BJ (cell line): ENCODE data around the gene CACNA1A. TPM values are rescaled to one million over a fixed set of nuclear protein-coding genes. Genes with fewer than 3 reads are reported as not detected.

Experiments used
- CTCF ChIA-PET: fragments of 350-600 bp; formaldehyde crosslinking; extraction: SDS; loops from one replicate; lab custom pipeline; 2021; ENCODE audit warnings: antibody characterized with exemption, inconsistent platforms; lab: Yijun Ruan, JAX
- POLR2A ChIA-PET: fragments of 300-600 bp; sonication (Branson Sonifier 250); formaldehyde crosslinking; extraction: SDS; loops from one replicate; lab custom pipeline; 2021; ENCODE audit warnings: antibody characterized with exemption; lab: Charles Lee
- DNase-seq: peaks from one replicate; pipeline ENCODE4 v3.0.0-alpha.2; 2011; ENCODE audit warnings: low read depth
- H3K27me3 ChIP-seq: 2 replicates; pipeline ENCODE4 v1.6.0; 2011; ENCODE audit warnings: low read length; ENCODE audit not compliant: control insufficient read depth, insufficient read depth
- H3K36me3 ChIP-seq: 2 replicates; pipeline ENCODE4 v1.5.1; 2011; ENCODE audit warnings: low read length; ENCODE audit not compliant: control insufficient read depth, insufficient read depth
- H3K4me3 ChIP-seq: 2 replicates; pipeline ENCODE4 v1.5.1; 2011; ENCODE audit warnings: low read depth, mild to moderate bottlenecking, control low read depth, low read length
- polyA plus RNA-seq: library from polyadenylated mRNA; depleted of rRNA; stranded (reverse); fragments of >200 nt; gene quantifications from 2 replicates; pipeline ENCODE4 v1.2.3, GENCODE V29; 2011
- TF ChIP-seq, protein P1 (sequence below): IDR thresholded peaks from 2 replicates; pipeline ENCODE4 v1.5.1; 2011; ENCODE audit warnings: low read depth, mild to moderate bottlenecking, control low read depth, inconsistent platforms, low read length, moderate library complexity; ENCODE audit not compliant: insufficient read depth

The CACNA1A gene
- polyA plus RNA-seq, 1 experiment: 2.9 TPM

DNA sequence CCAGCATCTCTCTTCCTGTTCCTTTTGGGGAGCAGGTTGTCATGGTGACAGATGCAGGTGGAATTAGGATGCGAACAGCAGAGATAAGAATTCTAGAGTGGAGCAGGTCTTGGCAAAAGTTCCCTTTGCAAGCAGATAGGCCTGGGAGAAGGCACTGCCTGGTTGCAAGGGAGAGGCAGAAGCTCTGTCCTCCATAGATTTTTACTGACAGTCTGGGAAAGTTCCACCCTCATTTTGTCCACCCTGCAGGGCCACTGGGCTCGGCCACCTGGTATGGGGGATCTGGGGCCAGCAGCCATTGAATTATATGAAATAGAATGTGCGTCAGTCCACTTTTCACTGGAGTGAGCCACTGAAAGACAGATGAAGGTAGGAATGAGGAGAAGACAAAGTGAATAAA, 214.4 kb downstream of the CACNA1A start:
- TF ChIP-seq, protein P1, sequence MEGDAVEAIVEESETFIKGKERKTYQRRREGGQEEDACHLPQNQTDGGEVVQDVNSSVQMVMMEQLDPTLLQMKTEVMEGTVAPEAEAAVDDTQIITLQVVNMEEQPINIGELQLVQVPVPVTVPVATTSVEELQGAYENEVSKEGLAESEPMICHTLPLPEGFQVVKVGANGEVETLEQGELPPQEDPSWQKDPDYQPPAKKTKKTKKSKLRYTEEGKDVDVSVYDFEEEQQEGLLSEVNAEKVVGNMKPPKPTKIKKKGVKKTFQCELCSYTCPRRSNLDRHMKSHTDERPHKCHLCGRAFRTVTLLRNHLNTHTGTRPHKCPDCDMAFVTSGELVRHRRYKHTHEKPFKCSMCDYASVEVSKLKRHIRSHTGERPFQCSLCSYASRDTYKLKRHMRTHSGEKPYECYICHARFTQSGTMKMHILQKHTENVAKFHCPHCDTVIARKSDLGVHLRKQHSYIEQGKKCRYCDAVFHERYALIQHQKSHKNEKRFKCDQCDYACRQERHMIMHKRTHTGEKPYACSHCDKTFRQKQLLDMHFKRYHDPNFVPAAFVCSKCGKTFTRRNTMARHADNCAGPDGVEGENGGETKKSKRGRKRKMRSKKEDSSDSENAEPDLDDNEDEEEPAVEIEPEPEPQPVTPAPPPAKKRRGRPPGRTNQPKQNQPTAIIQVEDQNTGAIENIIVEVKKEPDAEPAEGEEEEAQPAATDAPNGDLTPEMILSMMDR: no peak
- no peak for DNase-seq
- Histone ChIP-seq H3K27me3 (no peaks in the 10 kb centered on the region), H3K36me3 (no peaks in the 10 kb centered on the region), H3K4me3 (no peak overlapping the region)
- CTCF ChIA-PET: interaction anchor here (0.6 to 1.8 kb wide), 3 partner anchors 52 to 468 kb away, joined by 3 to 6 read pairs (median 3); no protein-coding TSS in a partner anchor
- POLR2A ChIA-PET: interaction anchor here (0.6 kb wide), 1 partner anchor 290 kb away, joined by 3 read pairs; no protein-coding TSS in a partner anchor

- CTCF ChIA-PET: interaction anchor here (1.0 to 4.9 kb wide), 2 partner anchors 8 to 13 kb away, joined by 3 to 25 read pairs; no protein-coding TSS in a partner anchor
- DNase-seq: no peak
- no peak overlapping the region for H3K4me3 ChIP-seq
- TF ChIP-seq, protein P1: no peak
- POLR2A ChIA-PET: no interaction called here
- H3K27me3 ChIP-seq: no peaks in the 10 kb centered on the region
- H3K36me3 ChIP-seq: no peaks in the 10 kb centered on the region
Measured at GRCh38 chr19:13290741-13291140, 215.5 kb downstream of the CACNA1A start.

- TF ChIP-seq, protein P1: no peak
- H3K36me3 ChIP-seq: no peaks in the 10 kb centered on the region
- POLR2A ChIA-PET: no interaction called here
- no peak for DNase-seq
- CTCF ChIA-PET: interaction anchor here (4.9 kb wide), 1 partner anchor 11 kb away, joined by 25 read pairs; no protein-coding TSS in a partner anchor
- H3K4me3 ChIP-seq: no peak overlapping the region
- H3K27me3 ChIP-seq: no peaks in the 10 kb centered on the region
Measured at GRCh38 chr19:13289295-13289694, 217.0 kb downstream of the CACNA1A start.

GRCh38 chr19:13286195-13286985, 219.9 kb downstream of the CACNA1A start:
- Histone ChIP-seq H3K27me3 (no peaks in the 10 kb centered on the region), H3K36me3 (no peaks in the 10 kb centered on the region), H3K4me3 (no peak overlapping the region)
- POLR2A ChIA-PET: no interaction called here
- TF ChIP-seq, protein P1: no peak
- CTCF ChIA-PET: interaction anchor here (0.6 to 4.9 kb wide), 2 partner anchors 8 to 182 kb away, joined by 3 to 25 read pairs; no protein-coding TSS in a partner anchor
- no peak for DNase-seq

- ChIA-PET CTCF (no interaction called here), POLR2A (no interaction called here)
- DNase-seq: no peak
- TF ChIP-seq, protein P1: no peak
- no peaks in the 10 kb centered on the region for H3K27me3 ChIP-seq
- H3K4me3 ChIP-seq: no peak overlapping the region
- no peaks in the 10 kb centered on the region for H3K36me3 ChIP-seq
Measured at GRCh38 chr19:13284929-13285928, 221.1 kb downstream of the CACNA1A start.
